Vagina (tissue), 2 donors: ENCODE results near the gene GJA5.

ENCODE experiments used
- POLR2AphosphoS5 ChIP-seq, 2 donors: sonication (generic); formaldehyde crosslinking; IDR thresholded peaks; one replicate each; pipeline ENCODE4 v1.9.0; 2017; ENCODE audit warnings: antibody characterized with exemption in 2 of 2, mild to moderate bottlenecking in 2 of 2, low read depth in 1 of 2; ENCODE audit not compliant: insufficient read depth in 1 of 2
- TF ChIP-seq, protein P1 (sequence below), 3 experiments: fragments of 450-650 bp in 2 of 3; fragments of 200-600 bp in 1 of 3; sonication (generic) in 1 of 3; IDR thresholded peaks; one replicate each; pipeline ENCODE4 v1.5.1; 2017 to 2019; ENCODE audit warnings: antibody characterized with exemption in 3 of 3, mild to moderate bottlenecking in 2 of 3, moderate library complexity in 2 of 3

DNA sequence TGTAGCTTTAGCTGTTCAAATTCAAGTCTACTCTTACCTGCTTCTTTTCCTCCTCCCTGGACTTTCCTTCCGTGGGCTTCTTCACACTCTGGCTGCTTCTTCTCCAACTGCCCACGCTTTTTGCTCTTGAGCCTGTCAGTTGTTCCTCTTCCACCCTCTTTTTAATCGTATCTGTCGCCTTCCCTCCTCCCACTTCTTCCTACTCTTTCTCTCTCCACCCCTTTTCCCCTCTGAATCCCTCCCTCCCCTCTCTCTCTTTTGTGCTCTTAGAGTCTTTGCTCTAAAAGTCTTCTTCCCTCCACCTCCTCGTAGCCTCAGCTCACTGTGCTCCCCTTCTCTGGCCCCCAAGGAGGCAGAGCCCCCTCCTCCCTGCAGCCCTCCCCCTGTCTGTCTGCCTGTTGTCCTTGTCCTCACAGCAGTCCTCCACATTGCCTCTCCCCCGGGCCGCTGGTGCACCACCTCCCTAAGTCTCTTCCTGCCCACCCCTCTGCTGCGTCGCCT lies 12.9 kb upstream of the GJA5 start:
- TF ChIP-seq, protein P1, sequence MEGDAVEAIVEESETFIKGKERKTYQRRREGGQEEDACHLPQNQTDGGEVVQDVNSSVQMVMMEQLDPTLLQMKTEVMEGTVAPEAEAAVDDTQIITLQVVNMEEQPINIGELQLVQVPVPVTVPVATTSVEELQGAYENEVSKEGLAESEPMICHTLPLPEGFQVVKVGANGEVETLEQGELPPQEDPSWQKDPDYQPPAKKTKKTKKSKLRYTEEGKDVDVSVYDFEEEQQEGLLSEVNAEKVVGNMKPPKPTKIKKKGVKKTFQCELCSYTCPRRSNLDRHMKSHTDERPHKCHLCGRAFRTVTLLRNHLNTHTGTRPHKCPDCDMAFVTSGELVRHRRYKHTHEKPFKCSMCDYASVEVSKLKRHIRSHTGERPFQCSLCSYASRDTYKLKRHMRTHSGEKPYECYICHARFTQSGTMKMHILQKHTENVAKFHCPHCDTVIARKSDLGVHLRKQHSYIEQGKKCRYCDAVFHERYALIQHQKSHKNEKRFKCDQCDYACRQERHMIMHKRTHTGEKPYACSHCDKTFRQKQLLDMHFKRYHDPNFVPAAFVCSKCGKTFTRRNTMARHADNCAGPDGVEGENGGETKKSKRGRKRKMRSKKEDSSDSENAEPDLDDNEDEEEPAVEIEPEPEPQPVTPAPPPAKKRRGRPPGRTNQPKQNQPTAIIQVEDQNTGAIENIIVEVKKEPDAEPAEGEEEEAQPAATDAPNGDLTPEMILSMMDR (IDR thresholded peaks at IDR 0.05) = no peak
- no peak for TF ChIP-seq POLR2AphosphoS5 (IDR thresholded peaks at IDR 0.05; ENCODE audit: insufficient read depth in 1 of 2, low read depth in 1 of 2)
